GM12874 (cell line): ENCODE results near the gene SPO11.

Experiments used
- CTCF ChIP-seq: IDR thresholded peaks from 2 replicates; pipeline ENCODE4 v1.5.1; 2011; ENCODE audit warnings: low read depth, mild to moderate bottlenecking, control low read depth, low read length, moderate library complexity; ENCODE audit not compliant: insufficient read depth

Gene SPO11

GRCh38 chr20:57386762-57387161, 57.2 kb downstream of the SPO11 start:
- no peak for TF ChIP-seq CTCF

- no peak for TF ChIP-seq CTCF
Measured at GRCh38 chr20:57387463-57387862, 57.9 kb downstream of the SPO11 start.

- TF ChIP-seq CTCF = no peak
Measured at GRCh38 chr20:57387945-57388371, 58.4 kb downstream of the SPO11 start.

GRCh38 chr20:57388953-57389694, 59.5 kb downstream of the SPO11 start:
- peak; percentile 59 for TF ChIP-seq CTCF

- TF ChIP-seq CTCF = no peak
Measured at GRCh38 chr20:57389695-57390603, 60.3 kb downstream of the SPO11 start.

GRCh38 chr20:57390604-57391438, 61.2 kb downstream of the SPO11 start, which contains the start of gene RBM38:
TSS of gene RBM38 (plus strand) at chr20:57391396. CDS start at chr20:57391582, 186 bp downstream.
- no peak for TF ChIP-seq CTCF
